ENCODE results near the gene VN1R2. TPM values are rescaled to one million over a fixed set of nuclear protein-coding genes. Genes with fewer than 3 reads are reported as not detected.
A peak's percentile ranks its signal among the peaks of the same experiment; 100 is the strongest.
"Not testable (repeated sequence)": the region's sequence is repeated elsewhere in the genome, so short reads cannot be mapped to it uniquely, and the experiment has no call there.

VN1R2 gene
- not detected for total RNA-seq

DNA sequence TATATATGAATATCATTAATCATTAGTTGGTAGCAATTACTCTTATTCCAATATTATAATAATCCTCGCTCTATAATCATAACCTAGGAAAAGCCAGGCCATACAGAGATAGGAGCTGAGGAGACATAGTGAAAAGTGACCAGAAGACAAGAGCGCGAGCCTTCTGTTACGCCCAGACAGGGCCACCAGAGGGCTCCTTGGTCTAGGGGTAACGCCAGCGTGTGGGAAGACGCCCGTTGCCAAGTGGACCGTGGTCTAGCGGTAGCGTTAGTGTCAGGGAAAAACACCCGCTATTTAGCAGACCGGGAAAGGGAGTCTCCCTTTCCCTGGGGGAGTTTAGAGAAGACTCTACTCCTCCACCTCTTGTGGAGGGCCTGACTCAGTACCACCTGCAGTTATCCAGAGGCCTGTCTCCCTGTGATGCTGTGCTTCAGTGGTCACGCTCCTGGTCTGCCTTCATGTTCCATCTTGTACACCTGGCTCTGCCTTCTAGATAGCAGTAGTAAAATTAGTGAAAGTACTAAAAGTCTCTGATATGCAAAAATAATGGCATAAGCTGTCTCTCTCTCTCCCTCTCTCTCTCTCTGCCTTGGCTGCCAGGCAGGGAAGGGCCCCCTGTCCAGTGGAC, at the start of gene VN1R2:
VN1R2 (plus strand) TSS at position 578 of the 628 bp plus-strand sequence. CDS start 84 bp downstream, outside the sequence.
- H3K9me3 ChIP-seq; H3K27ac ChIP-seq; DNase-seq; H3K27me3 ChIP-seq; H3K36me3 ChIP-seq; ATAC-seq; H3K4me3 ChIP-seq; intact Hi-C loops (cut with DNase I; ENCODE audit: low total_unique reads): not testable (repeated sequence)
- in situ Hi-C loops (cut with MboI; ENCODE audit: low sequenced_read_pairs in 4 of 4) = loop anchor here in 1 of 4 donors (10.0 kb wide), 1 partner anchor 77 kb away; the partner anchor contains the start of gene ZNF845
- H3K4me1 ChIP-seq = peaks cover 6 to 12% of the 10 kb centered on the region in 2 donors

- in situ Hi-C loops (cut with MboI; ENCODE audit: low sequenced_read_pairs in 4 of 4); DNase-seq; H3K27ac ChIP-seq; H3K27me3 ChIP-seq; ATAC-seq; intact Hi-C loops (cut with DNase I; ENCODE audit: low total_unique reads); H3K4me1 ChIP-seq: not testable (repeated sequence)
- peak overlapping the region in 1 of 4 donors; percentile 2 for H3K4me3 ChIP-seq
- H3K36me3 ChIP-seq = peaks cover 0 to 18% of the 10 kb centered on the region in 2 donors
- H3K9me3 ChIP-seq = peaks cover 21 to 45% (median 32%) of the 10 kb centered on the region in 3 donors
These were observed 46.5 kb upstream of the VN1R2 start for GRCh38 chr19:53211554-53211953.

GRCh38 chr19:53212703-53213320, 45.3 kb upstream of the VN1R2 start:
- no peak for TF ChIP-seq POLR2A (IDR thresholded peaks at IDR 0.05)
- TF ChIP-seq, protein P1, sequence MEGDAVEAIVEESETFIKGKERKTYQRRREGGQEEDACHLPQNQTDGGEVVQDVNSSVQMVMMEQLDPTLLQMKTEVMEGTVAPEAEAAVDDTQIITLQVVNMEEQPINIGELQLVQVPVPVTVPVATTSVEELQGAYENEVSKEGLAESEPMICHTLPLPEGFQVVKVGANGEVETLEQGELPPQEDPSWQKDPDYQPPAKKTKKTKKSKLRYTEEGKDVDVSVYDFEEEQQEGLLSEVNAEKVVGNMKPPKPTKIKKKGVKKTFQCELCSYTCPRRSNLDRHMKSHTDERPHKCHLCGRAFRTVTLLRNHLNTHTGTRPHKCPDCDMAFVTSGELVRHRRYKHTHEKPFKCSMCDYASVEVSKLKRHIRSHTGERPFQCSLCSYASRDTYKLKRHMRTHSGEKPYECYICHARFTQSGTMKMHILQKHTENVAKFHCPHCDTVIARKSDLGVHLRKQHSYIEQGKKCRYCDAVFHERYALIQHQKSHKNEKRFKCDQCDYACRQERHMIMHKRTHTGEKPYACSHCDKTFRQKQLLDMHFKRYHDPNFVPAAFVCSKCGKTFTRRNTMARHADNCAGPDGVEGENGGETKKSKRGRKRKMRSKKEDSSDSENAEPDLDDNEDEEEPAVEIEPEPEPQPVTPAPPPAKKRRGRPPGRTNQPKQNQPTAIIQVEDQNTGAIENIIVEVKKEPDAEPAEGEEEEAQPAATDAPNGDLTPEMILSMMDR (IDR thresholded peaks at IDR 0.05 in 4 of 5, conservative IDR thresholded peaks at IDR 0.05 in 1 of 5) = no peak
- peaks cover 0 to 16% of the 10 kb centered on the region in 2 donors for H3K36me3 ChIP-seq
- no peak for ATAC-seq
- no peaks in the 10 kb centered on the region for H3K4me1 ChIP-seq
- intact Hi-C loops (cut with DNase I; ENCODE audit: low total_unique reads) = no loop called here
- H3K27ac ChIP-seq = no peak overlapping the region
- H3K27me3 ChIP-seq = no peaks in the 10 kb centered on the region
- in situ Hi-C loops (cut with MboI; ENCODE audit: low sequenced_read_pairs in 4 of 4) = no loop called here
- H3K4me3 ChIP-seq = peak overlapping the region in 1 of 4 donors; percentile 28
- no peak for DNase-seq
- peaks cover 21 to 45% (median 35%) of the 10 kb centered on the region in 3 donors for H3K9me3 ChIP-seq

DNA sequence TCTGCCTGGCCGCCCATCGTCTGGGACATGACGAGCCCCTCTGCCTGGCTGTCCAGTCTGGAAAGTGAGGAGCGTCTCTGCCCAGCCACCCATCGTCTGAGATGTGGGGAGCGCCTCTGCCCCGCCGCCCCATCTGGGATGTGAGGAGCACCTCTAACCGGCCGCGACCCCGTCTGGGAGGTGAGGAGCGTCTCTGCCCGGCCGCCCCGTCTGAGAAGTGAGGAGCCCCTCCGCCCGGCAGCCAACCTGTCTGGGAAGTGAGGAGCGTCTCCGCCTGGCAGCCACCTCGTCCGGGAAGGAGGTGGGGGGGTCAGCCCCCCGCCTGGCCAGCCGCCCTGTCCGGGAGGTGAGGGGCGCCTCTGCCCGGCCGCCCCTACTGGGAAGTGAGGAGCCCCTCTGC, 35.4 kb upstream of the VN1R2 start:
- H3K4me3 ChIP-seq; ATAC-seq; H3K4me1 ChIP-seq; in situ Hi-C loops (cut with MboI; ENCODE audit: low sequenced_read_pairs in 4 of 4); intact Hi-C loops (cut with DNase I; ENCODE audit: low total_unique reads); H3K27me3 ChIP-seq; DNase-seq; H3K36me3 ChIP-seq; H3K27ac ChIP-seq: not testable (repeated sequence)
- H3K9me3 ChIP-seq = peaks cover 4 to 20% (median 6%) of the 10 kb centered on the region in 3 donors

GRCh38 chr19:53224606-53225005, 33.5 kb upstream of the VN1R2 start:
- in situ Hi-C loops (cut with MboI; ENCODE audit: low sequenced_read_pairs in 4 of 4) (no loop called here), intact Hi-C loops (cut with DNase I; ENCODE audit: low total_unique reads) (no loop called here)
- Histone ChIP-seq H3K9me3 (peaks cover 4 to 27% (median 6%) of the 10 kb centered on the region in 3 donors), H3K4me1 (no peaks in the 10 kb centered on the region), H3K27ac (no peak overlapping the region), H3K4me3 (no peak overlapping the region), H3K27me3 (no peaks in the 10 kb centered on the region), H3K36me3 (no peaks in the 10 kb centered on the region)
- ATAC-seq (no peak), DNase-seq (no peak)
- TF ChIP-seq, protein P1 (IDR thresholded peaks at IDR 0.05 in 4 of 5, conservative IDR thresholded peaks at IDR 0.05 in 1 of 5) = no peak
- no peak for TF ChIP-seq POLR2A (IDR thresholded peaks at IDR 0.05)

DNA sequence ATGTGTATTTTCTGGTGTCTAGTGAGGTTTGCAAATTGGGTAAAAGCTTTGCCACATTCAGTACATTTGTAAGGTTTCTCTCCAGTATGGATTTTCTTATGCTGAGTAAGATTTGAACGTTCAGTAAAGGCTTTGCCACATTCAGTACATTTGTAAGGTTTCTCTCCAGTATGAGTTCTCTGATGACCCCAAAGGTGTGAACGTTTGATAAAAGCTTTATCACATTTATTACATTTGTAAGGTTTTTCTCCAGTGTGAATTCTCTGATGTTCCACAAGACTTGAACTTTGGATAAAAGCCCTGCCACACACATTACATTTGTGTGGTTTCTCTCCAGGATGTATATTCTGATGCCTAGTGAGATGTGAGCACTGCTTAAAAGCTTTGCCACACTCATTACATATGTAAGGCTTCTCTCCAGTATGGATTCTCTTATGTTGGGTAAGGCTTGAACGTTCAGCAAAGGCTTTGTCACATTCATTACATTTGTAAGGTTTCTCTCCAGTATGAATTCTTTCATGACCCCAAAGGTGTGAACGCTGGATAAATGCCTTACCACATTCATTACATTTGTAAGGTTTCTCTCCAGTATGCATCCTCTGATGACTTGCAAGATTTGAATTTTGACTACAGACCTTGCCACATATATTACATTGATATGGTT, 20.8 kb upstream of the VN1R2 start:
- intact Hi-C loops (cut with DNase I; ENCODE audit: low total_unique reads) (no loop called here), in situ Hi-C loops (cut with MboI; ENCODE audit: low sequenced_read_pairs in 4 of 4) (no loop called here)
- TF ChIP-seq, protein P1 (IDR thresholded peaks at IDR 0.05 in 4 of 5, conservative IDR thresholded peaks at IDR 0.05 in 1 of 5) = no peak
- TF ChIP-seq POLR2A (IDR thresholded peaks at IDR 0.05) = no peak
- DNase-seq (no peak), ATAC-seq (no peak)
- Histone ChIP-seq H3K4me1 (no peaks in the 10 kb centered on the region), H3K27ac (no peak overlapping the region), H3K27me3 (no peaks in the 10 kb centered on the region), H3K9me3 (peaks cover 6 to 59% (median 38%) of the 10 kb centered on the region in 3 donors), H3K4me3 (peak overlapping the region in 1 of 4 donors; percentile 40), H3K36me3 (peaks cover 4 to 61% of the 10 kb centered on the region in 2 donors)
